ENCODE data around the gene B4GALT2. TPM values are rescaled to one million over a fixed set of nuclear protein-coding genes. Genes with fewer than 3 reads are reported as not detected.

Gene B4GALT2
- total and polyA plus RNA-seq, 9 of the 15 experiments (the other 6 are each of a cell fraction or from before 2014, with no cell fraction given): 1.3 to 86.8 (median 43.8) TPM

DNA sequence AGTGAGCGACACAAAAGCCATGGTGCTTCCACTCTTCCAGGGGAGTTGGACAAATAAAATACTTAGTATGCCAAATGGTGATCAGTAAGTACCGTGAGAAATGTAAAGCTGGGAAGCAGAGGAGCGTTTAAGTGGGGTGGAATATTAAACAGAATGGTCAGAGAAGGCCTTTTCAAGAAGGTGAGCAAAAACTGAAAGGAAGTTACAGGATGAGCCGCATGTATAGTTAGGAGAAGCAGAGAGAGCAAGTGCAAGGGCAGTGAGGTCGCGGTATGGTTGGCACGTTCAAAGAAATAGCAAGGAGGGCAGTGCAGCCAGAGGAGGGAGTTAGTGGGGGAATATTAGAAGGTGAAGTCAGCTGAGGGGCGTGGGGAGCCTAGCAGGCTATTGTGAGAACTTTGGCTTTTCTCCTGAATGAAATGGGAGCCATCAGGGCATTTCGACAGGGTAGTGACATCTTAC lies 5.0 kb upstream of the B4GALT2 start (continued):
- TF ChIP-seq, protein P1, sequence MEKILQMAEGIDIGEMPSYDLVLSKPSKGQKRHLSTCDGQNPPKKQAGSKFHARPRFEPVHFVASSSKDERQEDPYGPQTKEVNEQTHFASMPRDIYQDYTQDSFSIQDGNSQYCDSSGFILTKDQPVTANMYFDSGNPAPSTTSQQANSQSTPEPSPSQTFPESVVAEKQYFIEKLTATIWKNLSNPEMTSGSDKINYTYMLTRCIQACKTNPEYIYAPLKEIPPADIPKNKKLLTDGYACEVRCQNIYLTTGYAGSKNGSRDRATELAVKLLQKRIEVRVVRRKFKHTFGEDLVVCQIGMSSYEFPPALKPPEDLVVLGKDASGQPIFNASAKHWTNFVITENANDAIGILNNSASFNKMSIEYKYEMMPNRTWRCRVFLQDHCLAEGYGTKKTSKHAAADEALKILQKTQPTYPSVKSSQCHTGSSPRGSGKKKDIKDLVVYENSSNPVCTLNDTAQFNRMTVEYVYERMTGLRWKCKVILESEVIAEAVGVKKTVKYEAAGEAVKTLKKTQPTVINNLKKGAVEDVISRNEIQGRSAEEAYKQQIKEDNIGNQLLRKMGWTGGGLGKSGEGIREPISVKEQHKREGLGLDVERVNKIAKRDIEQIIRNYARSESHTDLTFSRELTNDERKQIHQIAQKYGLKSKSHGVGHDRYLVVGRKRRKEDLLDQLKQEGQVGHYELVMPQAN (IDR thresholded peaks at IDR 0.05; ENCODE audit: borderline replicate concordance): no peak
- TF ChIP-seq POLR2AphosphoS5 (IDR thresholded peaks at IDR 0.05; ENCODE audit: control insufficient read depth, insufficient read depth, low read depth, low read length): no peak
- TF ChIP-seq, protein P2, sequence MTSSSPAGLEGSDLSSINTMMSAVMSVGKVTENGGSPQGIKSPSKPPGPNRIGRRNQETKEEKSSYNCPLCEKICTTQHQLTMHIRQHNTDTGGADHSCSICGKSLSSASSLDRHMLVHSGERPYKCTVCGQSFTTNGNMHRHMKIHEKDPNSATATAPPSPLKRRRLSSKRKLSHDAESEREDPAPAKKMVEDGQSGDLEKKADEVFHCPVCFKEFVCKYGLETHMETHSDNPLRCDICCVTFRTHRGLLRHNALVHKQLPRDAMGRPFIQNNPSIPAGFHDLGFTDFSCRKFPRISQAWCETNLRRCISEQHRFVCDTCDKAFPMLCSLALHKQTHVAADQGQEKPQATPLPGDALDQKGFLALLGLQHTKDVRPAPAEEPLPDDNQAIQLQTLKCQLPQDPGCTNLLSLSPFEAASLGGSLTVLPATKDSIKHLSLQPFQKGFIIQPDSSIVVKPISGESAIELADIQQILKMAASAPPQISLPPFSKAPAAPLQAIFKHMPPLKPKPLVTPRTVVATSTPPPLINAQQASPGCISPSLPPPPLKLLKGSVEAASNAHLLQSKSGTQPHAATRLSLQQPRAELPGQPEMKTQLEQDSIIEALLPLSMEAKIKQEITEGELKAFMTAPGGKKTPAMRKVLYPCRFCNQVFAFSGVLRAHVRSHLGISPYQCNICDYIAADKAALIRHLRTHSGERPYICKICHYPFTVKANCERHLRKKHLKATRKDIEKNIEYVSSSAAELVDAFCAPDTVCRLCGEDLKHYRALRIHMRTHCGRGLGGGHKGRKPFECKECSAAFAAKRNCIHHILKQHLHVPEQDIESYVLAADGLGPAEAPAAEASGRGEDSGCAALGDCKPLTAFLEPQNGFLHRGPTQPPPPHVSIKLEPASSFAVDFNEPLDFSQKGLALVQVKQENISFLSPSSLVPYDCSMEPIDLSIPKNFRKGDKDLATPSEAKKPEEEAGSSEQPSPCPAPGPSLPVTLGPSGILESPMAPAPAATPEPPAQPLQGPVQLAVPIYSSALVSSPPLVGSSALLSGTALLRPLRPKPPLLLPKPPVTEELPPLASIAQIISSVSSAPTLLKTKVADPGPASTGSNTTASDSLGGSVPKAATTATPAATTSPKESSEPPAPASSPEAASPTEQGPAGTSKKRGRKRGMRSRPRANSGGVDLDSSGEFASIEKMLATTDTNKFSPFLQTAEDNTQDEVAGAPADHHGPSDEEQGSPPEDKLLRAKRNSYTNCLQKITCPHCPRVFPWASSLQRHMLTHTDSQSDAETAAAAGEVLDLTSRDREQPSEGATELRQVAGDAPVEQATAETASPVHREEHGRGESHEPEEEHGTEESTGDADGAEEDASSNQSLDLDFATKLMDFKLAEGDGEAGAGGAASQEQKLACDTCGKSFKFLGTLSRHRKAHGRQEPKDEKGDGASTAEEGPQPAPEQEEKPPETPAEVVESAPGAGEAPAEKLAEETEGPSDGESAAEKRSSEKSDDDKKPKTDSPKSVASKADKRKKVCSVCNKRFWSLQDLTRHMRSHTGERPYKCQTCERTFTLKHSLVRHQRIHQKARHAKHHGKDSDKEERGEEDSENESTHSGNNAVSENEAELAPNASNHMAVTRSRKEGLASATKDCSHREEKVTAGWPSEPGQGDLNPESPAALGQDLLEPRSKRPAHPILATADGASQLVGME (CRISPR knock-in tag; IDR thresholded peaks at IDR 0.05): no peak
- TF ChIP-seq MTA2 (IDR thresholded peaks at IDR 0.05; ENCODE audit: low read depth): 0 out of 2 replicates have a peak, but pooled peaks have one; percentile 14
- TF ChIP-seq, protein P3, sequence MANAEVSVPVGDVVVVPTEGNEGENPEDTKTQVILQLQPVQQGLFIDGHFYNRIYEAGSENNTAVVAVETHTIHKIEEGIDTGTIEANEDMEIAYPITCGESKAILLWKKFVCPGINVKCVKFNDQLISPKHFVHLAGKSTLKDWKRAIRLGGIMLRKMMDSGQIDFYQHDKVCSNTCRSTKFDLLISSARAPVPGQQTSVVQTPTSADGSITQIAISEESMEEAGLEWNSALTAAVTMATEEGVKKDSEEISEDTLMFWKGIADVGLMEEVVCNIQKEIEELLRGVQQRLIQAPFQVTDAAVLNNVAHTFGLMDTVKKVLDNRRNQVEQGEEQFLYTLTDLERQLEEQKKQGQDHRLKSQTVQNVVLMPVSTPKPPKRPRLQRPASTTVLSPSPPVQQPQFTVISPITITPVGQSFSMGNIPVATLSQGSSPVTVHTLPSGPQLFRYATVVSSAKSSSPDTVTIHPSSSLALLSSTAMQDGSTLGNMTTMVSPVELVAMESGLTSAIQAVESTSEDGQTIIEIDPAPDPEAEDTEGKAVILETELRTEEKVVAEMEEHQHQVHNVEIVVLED (CRISPR knock-in tag; IDR thresholded peaks at IDR 0.05): no peak
- TF ChIP-seq, protein P4, sequence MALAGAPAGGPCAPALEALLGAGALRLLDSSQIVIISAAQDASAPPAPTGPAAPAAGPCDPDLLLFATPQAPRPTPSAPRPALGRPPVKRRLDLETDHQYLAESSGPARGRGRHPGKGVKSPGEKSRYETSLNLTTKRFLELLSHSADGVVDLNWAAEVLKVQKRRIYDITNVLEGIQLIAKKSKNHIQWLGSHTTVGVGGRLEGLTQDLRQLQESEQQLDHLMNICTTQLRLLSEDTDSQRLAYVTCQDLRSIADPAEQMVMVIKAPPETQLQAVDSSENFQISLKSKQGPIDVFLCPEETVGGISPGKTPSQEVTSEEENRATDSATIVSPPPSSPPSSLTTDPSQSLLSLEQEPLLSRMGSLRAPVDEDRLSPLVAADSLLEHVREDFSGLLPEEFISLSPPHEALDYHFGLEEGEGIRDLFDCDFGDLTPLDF (CRISPR knock-in tag; IDR thresholded peaks at IDR 0.05): no peak
- TF ChIP-seq, protein P5, sequence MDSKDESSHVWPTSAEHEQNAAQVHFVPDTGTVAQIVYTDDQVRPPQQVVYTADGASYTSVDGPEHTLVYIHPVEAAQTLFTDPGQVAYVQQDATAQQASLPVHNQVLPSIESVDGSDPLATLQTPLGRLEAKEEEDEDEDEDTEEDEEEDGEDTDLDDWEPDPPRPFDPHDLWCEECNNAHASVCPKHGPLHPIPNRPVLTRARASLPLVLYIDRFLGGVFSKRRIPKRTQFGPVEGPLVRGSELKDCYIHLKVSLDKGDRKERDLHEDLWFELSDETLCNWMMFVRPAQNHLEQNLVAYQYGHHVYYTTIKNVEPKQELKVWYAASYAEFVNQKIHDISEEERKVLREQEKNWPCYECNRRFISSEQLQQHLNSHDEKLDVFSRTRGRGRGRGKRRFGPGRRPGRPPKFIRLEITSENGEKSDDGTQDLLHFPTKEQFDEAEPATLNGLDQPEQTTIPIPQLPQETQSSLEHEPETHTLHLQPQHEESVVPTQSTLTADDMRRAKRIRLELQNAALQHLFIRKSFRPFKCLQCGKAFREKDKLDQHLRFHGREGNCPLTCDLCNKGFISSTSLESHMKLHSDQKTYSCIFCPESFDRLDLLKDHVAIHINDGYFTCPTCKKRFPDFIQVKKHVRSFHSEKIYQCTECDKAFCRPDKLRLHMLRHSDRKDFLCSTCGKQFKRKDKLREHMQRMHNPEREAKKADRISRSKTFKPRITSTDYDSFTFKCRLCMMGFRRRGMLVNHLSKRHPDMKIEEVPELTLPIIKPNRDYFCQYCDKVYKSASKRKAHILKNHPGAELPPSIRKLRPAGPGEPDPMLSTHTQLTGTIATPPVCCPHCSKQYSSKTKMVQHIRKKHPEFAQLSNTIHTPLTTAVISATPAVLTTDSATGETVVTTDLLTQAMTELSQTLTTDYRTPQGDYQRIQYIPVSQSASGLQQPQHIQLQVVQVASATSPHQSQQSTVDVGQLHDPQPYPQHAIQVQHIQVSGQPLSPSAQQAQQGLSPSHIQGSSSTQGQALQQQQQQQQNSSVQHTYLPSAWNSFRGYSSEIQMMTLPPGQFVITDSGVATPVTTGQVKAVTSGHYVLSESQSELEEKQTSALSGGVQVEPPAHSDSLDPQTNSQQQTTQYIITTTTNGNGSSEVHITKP (IDR thresholded peaks at IDR 0.05; ENCODE audit: partially characterized antibody): no peak
- TF ChIP-seq JUN (IDR thresholded peaks at IDR 0.05; ENCODE audit: borderline replicate concordance, low read depth, low read length): no peak
- 0 out of 2 replicates have a peak, but pooled peaks have one; percentile 36 for TF ChIP-seq JUN (CRISPR knock-in tag; IDR thresholded peaks at IDR 0.05; ENCODE audit: borderline replicate concordance)
- TF ChIP-seq ZNF253 (CRISPR knock-in tag; conservative IDR thresholded peaks at IDR 0.05): no peak
- no peak for TF ChIP-seq CXXC5 (CRISPR knock-in tag; IDR thresholded peaks at IDR 0.05)

All from K562 (cell line).